AG10803 (cell line): ENCODE results near the gene ITPR1.

ENCODE experiments used
- DNase-seq: peaks from one replicate; pipeline ENCODE4 v3.0.0; 2010; ENCODE audit warnings: low read depth
- H3K4me3 ChIP-seq: 2 replicates; pipeline ENCODE4 v1.5.1; 2011; ENCODE audit warnings: mild to moderate bottlenecking, low read length, control low read depth
- CTCF ChIP-seq: conservative IDR thresholded peaks from 2 replicates; pipeline ENCODE4 v1.5.1; 2011; ENCODE audit warnings: mild to moderate bottlenecking, low read length, control low read depth, inconsistent platforms

The ITPR1 gene

GRCh38 chr3:4491855-4492207, 1.3 kb upstream of the ITPR1 start:
- H3K4me3 ChIP-seq = peak overlapping the region; percentile 87
- TF ChIP-seq CTCF = no peak
- no peak for DNase-seq

- DNase-seq = peak; percentile 61
- H3K4me3 ChIP-seq = peak overlapping the region; percentile 87
- no peak for TF ChIP-seq CTCF
Measured at GRCh38 chr3:4492208-4493013, 737 bp upstream of the ITPR1 start.

- peak; percentile 8 for DNase-seq
- no peak for TF ChIP-seq CTCF
Measured at GRCh38 chr3:4493941-4494894, 1.1 kb downstream of the ITPR1 start.

GRCh38 chr3:4494895-4495264, 1.7 kb downstream of the ITPR1 start:
- DNase-seq = no peak
- no peak for TF ChIP-seq CTCF
- no peak overlapping the region for H3K4me3 ChIP-seq

More at GRCh38 chr3:4493941-4494894, 1.1 kb downstream of the ITPR1 start:
- H3K4me3 ChIP-seq = peak overlapping the region; percentile 87

GRCh38 chr3:4495294-4496086, 2.3 kb downstream of the ITPR1 start:
- H3K4me3 ChIP-seq = no peak overlapping the region
- TF ChIP-seq CTCF = no peak
- no peak for DNase-seq

GRCh38 chr3:4496087-4496452, 2.9 kb downstream of the ITPR1 start:
- H3K4me3 ChIP-seq = no peak overlapping the region
- no peak for DNase-seq
- no peak for TF ChIP-seq CTCF
